GM19025 (cell line): ENCODE results near the gene SAP130.
"Not testable (repeated sequence)": the region's sequence is repeated elsewhere in the genome, so short reads cannot be mapped to it uniquely, and the experiment has no call there.

Source experiments
- ATAC-seq: cut with Tn5 transposase; IDR thresholded peaks from one replicate; pipeline ENCODE4 v1.9.1; 2021; ENCODE audit warnings: mild to moderate bottlenecking, low read depth, moderate library complexity; ENCODE audit not compliant: unreplicated experiment

The SAP130 gene

DNA sequence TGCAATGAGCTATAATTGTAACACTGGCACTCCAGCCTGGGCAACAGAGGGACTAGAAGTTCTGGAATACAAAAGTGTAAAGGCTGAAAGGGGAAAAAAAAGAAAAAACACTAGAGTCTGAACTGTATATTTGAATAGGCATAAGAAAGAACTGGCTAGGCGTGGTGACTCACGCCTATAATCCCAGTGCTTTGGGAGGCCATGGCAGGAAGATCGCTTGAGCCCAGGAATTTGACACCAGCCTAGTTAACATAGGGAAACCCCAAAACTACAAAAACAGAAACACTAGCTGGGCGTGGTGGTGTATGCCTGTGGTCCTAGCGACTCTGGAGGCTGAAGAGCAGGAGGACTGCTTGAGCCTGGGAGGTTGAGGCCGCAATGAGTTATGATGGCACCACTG lies 70.6 kb downstream of the SAP130 start:
- ATAC-seq = no peak

DNA sequence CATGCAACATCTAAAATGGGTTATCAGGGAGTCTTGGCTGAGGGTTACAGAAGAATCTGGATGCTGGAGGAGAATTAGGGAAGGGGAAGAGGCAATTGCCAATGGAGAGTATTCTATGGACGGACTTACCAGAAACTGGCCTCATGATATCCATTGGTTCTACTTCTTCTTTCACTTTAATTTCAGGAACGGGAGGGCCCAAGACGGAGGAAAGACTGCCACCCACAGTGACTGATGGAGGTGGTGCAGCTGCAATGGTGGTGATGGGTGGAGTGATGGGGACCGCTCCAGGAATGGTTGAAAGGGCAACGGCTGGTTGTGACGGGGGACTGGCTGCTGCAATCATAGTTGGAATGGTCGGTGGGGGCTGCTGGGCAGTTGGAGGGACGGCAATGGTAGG lies 73.0 kb downstream of the SAP130 start:
- ATAC-seq = no peak

DNA sequence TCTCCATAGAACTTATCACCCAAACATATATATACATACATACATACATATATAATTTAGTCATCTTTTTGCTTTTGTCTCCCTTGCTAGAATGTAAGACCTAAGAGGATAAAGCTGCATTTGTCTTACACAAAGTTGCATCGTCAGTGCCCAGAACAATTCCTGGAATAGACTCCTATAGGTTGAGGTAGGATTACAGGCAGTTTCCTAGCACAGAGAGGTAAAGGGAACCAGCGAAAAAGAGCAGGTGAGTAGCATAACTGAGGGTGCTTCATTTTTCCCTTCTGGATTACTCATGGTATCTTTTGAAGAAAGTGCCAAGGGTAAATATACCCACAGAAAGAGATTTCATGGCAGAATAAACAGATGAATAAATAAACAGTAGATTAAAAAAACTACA lies 74.0 kb downstream of the SAP130 start:
- no peak for ATAC-seq

DNA sequence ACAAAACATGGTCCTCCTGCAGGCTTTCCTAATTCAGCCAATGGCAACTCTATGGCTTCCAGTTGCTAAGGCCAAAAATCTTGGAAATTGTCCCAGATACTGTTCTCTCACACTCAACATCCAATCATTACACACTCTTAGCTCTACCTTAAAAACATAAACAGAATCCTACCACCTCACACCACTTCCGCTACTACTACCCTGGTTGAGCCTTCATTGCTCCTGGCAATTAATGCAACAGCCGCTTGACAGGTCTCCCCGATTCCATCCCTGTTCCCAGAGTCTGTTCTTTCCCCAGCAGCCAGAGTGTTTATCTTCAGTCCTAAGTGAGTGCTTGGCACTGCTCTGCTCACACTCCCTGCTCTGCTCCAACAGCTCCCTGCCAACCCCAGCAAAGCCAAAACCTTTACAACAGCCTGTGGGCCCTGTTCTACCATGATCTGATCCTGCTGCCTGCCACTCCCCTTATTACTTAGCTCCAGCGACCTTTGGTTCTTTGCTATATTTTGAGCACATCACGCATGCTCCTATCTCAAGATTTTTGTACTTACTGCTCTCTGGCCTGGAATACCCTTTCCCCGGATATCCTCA lies 74.6 kb downstream of the SAP130 start:
- ATAC-seq = no peak

DNA sequence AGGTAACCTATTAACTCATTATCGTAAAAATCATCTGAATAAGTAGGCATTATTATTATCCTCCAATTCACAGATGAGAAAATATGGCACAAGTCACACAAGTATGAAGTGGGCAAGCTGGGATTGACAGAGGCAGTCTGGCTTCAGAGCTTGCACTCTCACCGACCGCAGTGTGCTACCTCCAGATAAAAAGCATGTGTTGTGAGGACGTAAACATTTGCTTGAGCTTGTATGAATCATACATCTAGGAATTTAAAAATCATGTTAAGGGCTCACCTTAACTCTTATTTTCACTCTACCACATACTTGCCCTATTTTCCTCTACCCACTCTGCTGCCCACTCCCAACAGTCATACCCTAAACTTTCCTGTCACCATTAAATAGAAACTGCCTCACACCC lies 76.8 kb downstream of the SAP130 start:
- no peak for ATAC-seq

DNA sequence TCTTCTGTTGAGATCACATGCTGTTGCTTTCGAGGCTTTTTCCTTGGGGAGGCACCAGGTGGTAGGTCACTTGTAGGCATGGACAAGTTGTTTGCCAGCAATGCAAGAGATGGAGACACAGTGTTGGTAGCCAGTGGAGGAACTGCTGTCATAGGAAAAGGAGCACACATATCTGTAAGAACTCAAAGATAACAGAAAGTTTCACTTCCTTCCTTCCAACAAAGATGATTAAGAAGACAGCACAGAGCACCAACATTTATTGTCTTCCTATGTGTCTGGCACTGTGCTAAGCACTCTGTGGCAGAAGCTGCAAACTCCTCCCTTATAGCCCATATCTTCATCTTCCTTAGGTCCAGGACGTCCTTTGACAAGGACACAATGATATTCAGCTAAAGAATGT lies 77.6 kb downstream of the SAP130 start:
- no peak for ATAC-seq

DNA sequence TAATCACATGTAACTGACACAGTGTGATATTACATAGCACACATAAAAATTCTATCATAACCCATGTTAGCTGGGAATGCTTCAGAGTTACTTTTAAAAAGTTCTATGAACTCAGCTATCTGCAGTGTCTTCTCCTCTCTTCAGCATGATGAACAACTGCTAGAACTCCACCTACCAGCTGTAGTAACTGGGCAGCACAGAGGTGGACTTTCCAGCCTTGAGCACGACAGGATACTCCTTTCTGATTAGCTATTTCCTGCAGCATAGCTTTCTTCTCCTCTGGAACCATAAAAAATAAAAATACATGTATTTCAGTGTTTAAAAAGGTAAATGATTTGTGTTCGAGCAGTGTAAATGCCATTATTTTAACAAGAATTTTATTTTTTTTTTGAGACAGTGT lies 82.6 kb downstream of the SAP130 start:
- ATAC-seq = no peak

DNA sequence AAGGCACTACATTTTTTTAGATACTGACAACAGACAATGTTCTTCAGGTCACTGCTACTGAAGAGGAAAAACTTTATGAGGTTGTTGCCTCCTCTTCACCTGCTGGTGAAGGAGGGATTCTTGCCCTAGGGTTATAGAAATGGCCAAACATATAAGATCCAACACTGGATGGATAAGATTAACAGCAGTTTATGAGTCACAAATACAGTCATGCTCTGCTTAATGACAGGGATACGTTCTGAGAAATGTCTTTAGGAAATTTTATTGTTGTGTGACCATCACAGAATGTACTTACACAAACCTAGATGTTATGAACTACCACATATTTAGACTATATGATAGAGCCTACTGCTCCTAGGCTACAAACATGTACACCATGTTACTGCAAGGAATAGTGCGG lies 84.7 kb downstream of the SAP130 start:
- ATAC-seq = no peak

DNA sequence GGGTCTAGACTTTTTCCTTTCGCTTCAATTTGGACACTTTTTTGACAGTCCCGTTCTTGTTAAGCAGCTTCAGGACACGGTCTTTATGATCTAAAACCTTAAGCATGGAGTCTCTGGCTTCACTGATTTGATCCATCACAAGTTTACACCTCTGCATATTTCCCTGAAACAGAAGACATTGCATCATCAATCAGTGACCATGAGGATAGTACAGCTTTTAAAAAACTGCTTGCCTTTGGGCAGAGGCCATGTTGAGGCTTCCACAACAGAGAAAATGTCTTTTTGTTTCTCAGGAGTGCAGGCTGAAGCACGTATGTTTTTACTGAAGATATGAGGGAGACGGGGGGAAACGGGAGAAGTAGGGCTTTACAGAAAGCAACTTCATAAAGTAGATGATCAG lies 85.9 kb downstream of the SAP130 start:
- no peak for ATAC-seq

DNA sequence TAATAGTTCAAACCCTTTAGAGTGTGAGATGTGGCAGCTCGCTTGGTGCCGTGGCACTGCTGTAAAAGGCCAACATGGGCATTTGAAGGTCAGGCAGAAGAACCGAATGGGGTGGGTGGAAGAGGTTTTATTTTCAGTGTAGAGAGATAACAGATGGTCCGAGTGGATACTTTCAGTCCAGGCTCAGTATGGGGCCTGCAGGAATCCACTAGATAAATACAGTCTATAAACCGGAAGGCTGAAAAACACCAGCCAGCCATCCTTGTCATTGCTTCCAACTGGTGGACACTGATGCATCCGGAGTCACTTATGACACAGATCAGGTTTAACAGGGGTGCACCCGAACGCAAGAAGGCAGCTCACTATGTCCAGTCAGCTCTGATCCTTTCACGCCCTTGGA lies 86.4 kb downstream of the SAP130 start:
- no peak for ATAC-seq

DNA sequence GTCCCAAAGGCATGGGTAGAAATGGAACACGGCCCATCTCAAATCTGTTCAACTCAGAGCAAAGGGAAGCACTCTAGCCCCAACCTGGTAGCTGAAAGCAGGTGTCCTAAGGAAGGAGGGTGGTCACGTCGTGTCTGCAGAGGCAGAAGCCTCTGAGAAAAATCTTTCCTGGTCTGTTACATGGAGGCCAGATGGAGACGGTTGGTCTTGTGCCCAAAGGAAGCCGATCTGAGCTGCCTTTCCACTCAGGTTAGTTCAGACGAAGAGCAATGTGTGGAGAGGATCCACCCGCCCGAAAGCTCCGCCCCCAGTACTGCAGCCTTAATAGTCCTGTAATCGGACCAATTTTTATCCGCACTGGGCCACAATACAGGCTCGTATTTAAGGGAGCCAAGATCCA lies 87.2 kb downstream of the SAP130 start:
- no peak for ATAC-seq

DNA sequence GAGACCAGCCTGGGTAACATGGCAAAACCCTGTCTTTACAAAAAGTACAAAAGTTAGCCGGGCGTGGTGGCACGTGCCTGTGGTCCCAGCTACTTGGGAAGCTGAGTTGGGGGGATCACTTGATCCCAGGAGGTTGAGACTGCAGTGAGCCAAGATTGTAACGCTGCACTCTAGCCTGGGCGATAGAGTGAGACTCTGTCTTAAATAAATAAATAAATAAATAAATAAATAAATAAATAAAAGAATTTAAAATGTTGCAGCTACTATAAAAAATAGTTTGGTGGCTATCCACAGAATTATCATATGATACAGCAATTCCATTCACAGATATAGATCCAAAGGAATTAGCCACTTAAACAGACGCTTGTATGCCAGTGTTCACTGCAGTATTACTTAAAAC lies 92.5 kb downstream of the SAP130 start:
- no peak for ATAC-seq

DNA sequence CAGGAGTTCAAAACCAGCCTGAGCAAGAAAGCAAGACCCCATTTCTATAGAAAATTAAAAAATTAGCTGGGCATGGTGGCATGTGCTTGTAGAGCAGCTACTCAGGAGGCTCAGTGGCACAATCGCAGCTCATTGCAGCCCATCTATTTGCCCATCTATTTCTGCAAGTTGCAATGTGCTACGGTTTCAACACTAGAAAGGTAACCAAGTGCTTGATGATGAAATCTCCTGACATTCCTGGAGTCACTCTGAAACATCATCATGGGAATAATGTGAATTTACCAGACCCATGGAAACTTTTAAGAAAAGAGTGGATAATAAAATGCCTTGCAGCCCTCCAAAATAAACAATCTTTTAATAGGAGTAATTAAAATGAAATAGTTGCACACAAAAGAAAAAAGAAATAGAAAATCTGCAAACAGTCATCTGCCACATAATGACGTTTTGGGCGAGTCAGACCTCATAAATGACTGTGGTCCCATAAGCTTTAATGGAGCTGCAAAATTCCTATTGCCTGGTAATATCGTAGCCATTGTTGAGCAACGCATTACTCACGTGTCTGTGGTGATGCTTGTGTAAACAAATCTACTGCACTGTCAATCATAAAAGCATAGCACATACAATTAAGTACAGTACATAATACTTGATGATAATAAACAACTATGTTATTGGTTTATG lies 95.5 kb downstream of the SAP130 start:
- no peak for ATAC-seq

DNA sequence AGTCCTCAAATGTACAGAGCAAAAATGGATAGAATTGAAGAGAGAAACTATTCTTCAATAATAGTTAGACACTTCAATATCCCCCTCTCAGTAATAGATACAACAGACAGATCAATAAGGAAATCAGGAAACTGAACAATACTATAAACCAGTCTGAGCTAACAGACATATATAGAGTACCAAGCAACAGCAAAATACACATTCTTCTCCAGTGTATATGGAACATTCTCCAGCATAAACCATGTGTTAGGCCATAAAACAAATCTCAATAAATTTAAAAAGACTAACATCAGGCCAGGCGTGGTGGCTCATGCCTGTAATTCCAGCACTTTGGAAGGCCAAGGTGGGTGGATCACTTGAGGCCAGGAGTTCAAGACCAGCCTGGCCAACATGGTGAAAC lies 98.4 kb downstream of the SAP130 start:
- no peak for ATAC-seq

DNA sequence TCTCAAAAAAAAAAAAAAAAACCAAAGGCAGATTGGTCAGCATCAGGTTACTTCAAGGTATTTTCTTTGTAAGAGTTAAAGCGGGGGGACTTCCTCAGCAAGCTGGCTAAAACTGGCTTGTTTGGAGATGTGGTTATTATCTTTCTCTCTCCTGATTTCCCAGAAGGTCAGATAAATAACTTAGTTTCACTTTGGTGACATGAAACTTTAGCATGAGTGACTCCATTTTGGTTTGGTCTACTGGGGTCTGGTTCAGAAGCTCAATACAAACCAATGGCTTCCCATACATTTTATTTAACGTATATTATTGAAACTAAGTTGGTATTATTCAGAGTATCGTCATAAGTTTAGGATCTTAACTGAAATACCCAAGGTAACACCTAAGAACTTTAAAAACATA lies 100.5 kb downstream of the SAP130 start:
- ATAC-seq = no peak

DNA sequence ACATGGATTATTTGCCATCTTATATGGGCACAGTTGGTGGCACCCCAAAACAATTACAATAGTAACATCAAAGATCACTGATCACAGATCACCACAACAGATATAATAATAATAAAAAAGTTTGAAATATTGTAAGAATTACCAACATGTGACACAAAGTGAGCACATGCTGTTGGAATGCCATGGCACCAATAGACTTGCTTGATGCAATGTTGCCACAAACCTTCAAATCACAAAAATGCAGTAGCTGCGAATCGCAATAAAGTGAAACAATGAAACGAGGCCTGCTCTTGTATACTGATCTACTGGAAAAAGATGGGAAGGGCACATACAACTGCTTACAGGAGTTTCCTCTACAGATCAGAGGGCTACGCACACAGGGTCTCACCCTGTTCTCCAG lies 109.9 kb downstream of the SAP130 start:
- ATAC-seq = no peak

DNA sequence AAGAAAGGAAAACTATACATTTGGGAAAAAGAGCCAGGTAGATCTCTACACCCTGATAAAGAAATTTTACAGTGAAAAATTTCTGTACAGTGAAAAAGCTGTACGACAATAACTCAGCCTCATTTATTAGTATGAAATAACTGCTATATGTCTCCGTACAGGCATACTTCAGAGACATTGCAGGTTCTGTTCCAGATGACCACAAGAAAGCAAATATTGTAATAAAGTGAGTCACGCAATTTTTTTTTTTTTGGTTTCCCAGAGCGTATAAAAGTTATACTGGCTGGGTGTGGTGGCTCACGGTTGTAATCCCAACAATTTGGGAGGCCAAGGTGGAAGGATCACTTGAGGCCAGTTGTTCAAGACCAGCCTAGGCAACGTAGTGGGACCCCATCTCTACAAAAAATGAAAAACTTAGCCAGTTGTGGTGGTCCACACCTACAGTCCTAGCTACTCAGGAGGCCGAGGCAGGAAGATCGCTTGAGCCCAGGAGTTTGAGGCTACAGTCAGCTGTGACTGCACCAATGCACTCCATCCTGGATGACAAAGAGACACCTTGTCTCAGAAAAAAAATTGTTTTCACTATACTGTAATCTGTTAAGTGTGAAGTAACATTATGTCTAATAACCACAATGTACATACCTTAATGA lies 113.9 kb downstream of the SAP130 start:
- no peak for ATAC-seq

DNA sequence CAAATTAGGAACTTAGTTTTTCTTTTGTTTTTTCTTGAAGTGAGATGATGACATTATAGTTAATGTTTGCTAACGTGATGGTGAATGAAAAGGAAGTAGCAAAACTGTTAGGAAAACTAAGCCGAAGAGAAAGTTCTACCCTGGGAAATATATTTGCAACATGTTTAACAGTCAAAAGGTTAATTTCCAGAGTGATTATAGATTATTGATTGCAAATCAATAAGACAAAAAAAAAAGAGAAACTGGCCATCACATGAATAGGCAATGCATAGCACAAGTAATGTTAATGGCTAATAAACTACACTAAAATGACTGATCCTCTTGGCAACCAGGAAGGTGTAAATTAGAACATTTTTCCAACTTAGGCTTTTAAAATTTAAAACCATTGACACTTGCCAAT lies 116.1 kb downstream of the SAP130 start:
- ATAC-seq = no peak

DNA sequence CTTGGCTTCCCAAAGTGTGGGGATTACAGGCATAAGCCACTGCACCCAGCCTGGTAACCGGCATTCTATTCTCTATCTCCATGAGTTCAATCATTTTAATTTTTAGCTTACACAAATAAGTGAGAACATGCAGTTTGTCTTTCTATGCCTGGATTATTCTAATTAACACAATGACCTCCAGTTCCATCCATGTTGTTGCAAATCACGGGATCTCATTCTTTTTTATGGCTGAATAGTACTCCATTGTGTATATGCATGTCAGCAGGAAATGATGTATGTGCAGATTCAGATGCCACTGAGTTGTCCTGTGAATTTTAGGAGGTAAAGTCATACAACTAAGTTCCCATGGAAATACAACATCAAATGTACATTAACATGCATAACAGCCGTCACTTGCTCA lies 117.4 kb downstream of the SAP130 start:
- ATAC-seq = no peak

DNA sequence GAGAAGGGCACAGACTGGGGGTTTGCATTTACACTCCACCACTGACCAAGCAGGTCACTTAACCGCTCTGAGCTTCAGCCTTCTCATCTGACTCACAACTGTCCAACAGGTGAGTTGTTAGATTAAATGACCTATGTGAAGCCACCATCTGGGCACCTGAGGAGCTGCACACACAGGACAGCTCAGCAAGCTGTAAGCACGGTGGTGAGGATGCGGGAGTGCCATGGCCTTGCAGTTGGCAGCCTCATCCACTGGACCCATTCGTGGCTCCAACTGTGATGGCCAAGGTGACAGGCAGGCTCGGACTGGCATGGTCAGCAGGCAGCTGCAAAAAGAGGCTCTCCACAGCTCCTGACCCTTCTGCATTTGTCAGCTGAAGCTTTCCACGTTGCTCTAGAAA lies 118.8 kb downstream of the SAP130 start:
- ATAC-seq = no peak

DNA sequence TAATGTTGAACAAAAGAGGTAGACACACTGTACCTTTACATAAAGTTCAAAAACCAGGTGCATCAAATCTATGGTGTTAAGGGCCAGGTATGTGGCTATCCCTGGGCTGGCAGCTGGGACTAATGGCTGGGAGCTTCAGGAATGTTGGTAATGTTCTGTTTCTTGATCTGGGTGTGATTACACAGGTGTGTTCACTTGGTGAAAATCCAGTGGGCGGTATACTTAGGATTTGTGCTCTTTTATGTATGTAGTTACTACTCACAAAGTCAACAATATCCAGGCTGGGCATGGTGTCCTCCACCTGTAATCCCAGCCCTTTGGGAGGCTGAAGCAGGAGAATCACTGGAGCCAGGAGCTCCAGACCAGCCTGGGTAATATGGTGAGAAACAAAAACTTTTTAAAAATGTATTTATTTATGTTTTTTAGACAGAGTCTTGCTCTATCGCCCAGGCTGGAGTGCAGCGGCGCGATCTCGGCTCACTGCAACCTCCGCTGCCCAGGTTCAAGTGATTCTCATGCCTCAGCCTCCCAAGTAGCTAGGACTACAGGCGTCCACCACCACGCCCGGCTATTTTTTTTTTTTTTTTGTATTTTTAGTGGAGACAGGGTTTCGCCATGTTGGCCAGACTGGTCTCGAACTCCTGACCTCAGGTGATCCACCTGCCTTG lies 120.0 kb downstream of the SAP130 start:
- ATAC-seq = not testable (repeated sequence)
